ENCODE data around the gene CUBN. TPM values are rescaled to one million over a fixed set of nuclear protein-coding genes. Genes with fewer than 3 reads are reported as not detected.

CUBN gene
- total RNA-seq, 1 donor from 2014 or later = 2.7 TPM

- Histone ChIP-seq H3K36me3 (ENCODE audit: insufficient read depth, low read length) (peaks cover 12% of the 10 kb centered on the region), H3K9me3 (ENCODE audit: insufficient read depth, low read depth, low read length) (no peaks in the 10 kb centered on the region), H3K4me2 (ENCODE audit: low read length) (no peak overlapping the region), H3K27ac (ENCODE audit: low read depth, low read length) (no peak overlapping the region), H4K20me1 (ENCODE audit: insufficient read depth, low read length) (peaks cover 91% of the 10 kb centered on the region), H3K4me1 (ENCODE audit: insufficient read depth, low read length) (peaks cover 8% of the 10 kb centered on the region), H3K4me3 (ENCODE audit: insufficient read depth, low read depth, low read length) (no peak overlapping the region), H3K27me3 (ENCODE audit: insufficient read depth, low read length) (no peaks in the 10 kb centered on the region), H3K9ac (ENCODE audit: low read length) (no peak overlapping the region), H2AFZ (ENCODE audit: low read depth, low read length) (no peak overlapping the region), H3K79me2 (ENCODE audit: insufficient read depth, low read length) (peaks cover 98% of the 10 kb centered on the region)
- TF ChIP-seq EZH2 (IDR thresholded peaks at IDR 0.05; ENCODE audit: insufficient read depth, low read length) (no peak), CTCF (IDR thresholded peaks at IDR 0.05; ENCODE audit: insufficient read depth, low read depth, low read length) (no peak)
- Mint-ChIP-seq H3K27ac (ENCODE audit: unreplicated experiment) (no peak overlapping the region), H3K4me3 (ENCODE audit: unreplicated experiment) (no peak overlapping the region), H3K27me3 (ENCODE audit: low read depth, unreplicated experiment) (no peaks in the 10 kb centered on the region), H3K9me3 (ENCODE audit: unreplicated experiment) (no peaks in the 10 kb centered on the region), H3K36me3 (ENCODE audit: low read depth, unreplicated experiment) (peaks cover 9% of the 10 kb centered on the region), H3K4me1 (ENCODE audit: low read depth, unreplicated experiment) (peaks cover 14% of the 10 kb centered on the region)
- DNase-seq (ENCODE audit: low read depth) = no peak
- FAIRE-seq = no peak
These were observed 318.3 kb downstream of the CUBN start for GRCh38 chr10:16811292-16811691.

GRCh38 chr10:16809074-16809718, 320.4 kb downstream of the CUBN start:
- Histone ChIP-seq H3K4me1 (ENCODE audit: insufficient read depth, low read length) (no peaks in the 10 kb centered on the region), H3K27ac (ENCODE audit: low read depth, low read length) (no peak overlapping the region), H3K9ac (ENCODE audit: low read length) (no peak overlapping the region), H3K79me2 (ENCODE audit: insufficient read depth, low read length) (peaks cover 96% of the 10 kb centered on the region), H3K4me3 (ENCODE audit: insufficient read depth, low read depth, low read length) (no peak overlapping the region), H3K27me3 (ENCODE audit: insufficient read depth, low read length) (no peaks in the 10 kb centered on the region), H4K20me1 (ENCODE audit: insufficient read depth, low read length) (peaks cover 88% of the 10 kb centered on the region), H3K36me3 (ENCODE audit: insufficient read depth, low read length) (peaks cover 12% of the 10 kb centered on the region), H3K4me2 (ENCODE audit: low read length) (no peak overlapping the region), H2AFZ (ENCODE audit: low read depth, low read length) (no peak overlapping the region), H3K9me3 (ENCODE audit: insufficient read depth, low read depth, low read length) (no peaks in the 10 kb centered on the region)
- H3K36me3 Mint-ChIP-seq (ENCODE audit: low read depth, unreplicated experiment) = peaks cover 12% of the 10 kb centered on the region
- no peak overlapping the region for H3K4me3 Mint-ChIP-seq (ENCODE audit: unreplicated experiment)
- peak; percentile 46 for TF ChIP-seq CTCF (IDR thresholded peaks at IDR 0.05; ENCODE audit: insufficient read depth, low read depth, low read length)
- TF ChIP-seq EZH2 (IDR thresholded peaks at IDR 0.05; ENCODE audit: insufficient read depth, low read length) = no peak
- H3K9me3 Mint-ChIP-seq (ENCODE audit: unreplicated experiment) = no peaks in the 10 kb centered on the region
- H3K27me3 Mint-ChIP-seq (ENCODE audit: low read depth, unreplicated experiment) = no peaks in the 10 kb centered on the region
- peaks cover 2% of the 10 kb centered on the region for H3K4me1 Mint-ChIP-seq (ENCODE audit: low read depth, unreplicated experiment)
- FAIRE-seq (no peak), DNase-seq (ENCODE audit: low read depth) (no peak)
- no peak overlapping the region for H3K27ac Mint-ChIP-seq (ENCODE audit: unreplicated experiment)

- no peak for FAIRE-seq
- Histone ChIP-seq H3K9ac (ENCODE audit: low read length) (no peak overlapping the region), H3K79me2 (ENCODE audit: insufficient read depth, low read length) (peaks cover 99% of the 10 kb centered on the region), H3K27me3 (ENCODE audit: insufficient read depth, low read length) (no peaks in the 10 kb centered on the region), H3K4me2 (ENCODE audit: low read length) (no peak overlapping the region), H2AFZ (ENCODE audit: low read depth, low read length) (no peak overlapping the region), H3K9me3 (ENCODE audit: insufficient read depth, low read depth, low read length) (no peaks in the 10 kb centered on the region), H3K36me3 (ENCODE audit: insufficient read depth, low read length) (peaks cover 3% of the 10 kb centered on the region), H3K4me1 (ENCODE audit: insufficient read depth, low read length) (no peaks in the 10 kb centered on the region), H3K27ac (ENCODE audit: low read depth, low read length) (no peak overlapping the region), H3K4me3 (ENCODE audit: insufficient read depth, low read depth, low read length) (no peak overlapping the region), H4K20me1 (ENCODE audit: insufficient read depth, low read length) (peaks cover 82% of the 10 kb centered on the region)
- no peak for TF ChIP-seq EZH2 (IDR thresholded peaks at IDR 0.05; ENCODE audit: insufficient read depth, low read length)
- TF ChIP-seq CTCF (IDR thresholded peaks at IDR 0.05; ENCODE audit: insufficient read depth, low read depth, low read length) = no peak
- no peak overlapping the region for H3K27ac Mint-ChIP-seq (ENCODE audit: unreplicated experiment)
- H3K36me3 Mint-ChIP-seq (ENCODE audit: low read depth, unreplicated experiment) = peaks cover 16% of the 10 kb centered on the region
- no peaks in the 10 kb centered on the region for H3K9me3 Mint-ChIP-seq (ENCODE audit: unreplicated experiment)
- no peak for DNase-seq (ENCODE audit: low read depth)
- H3K4me1 Mint-ChIP-seq (ENCODE audit: low read depth, unreplicated experiment) = peaks cover 2% of the 10 kb centered on the region
- H3K4me3 Mint-ChIP-seq (ENCODE audit: unreplicated experiment) = no peak overlapping the region
- H3K27me3 Mint-ChIP-seq (ENCODE audit: low read depth, unreplicated experiment) = no peaks in the 10 kb centered on the region
These were observed 325.5 kb downstream of the CUBN start for GRCh38 chr10:16804123-16804522.

Data from astrocyte (in vitro differentiated cells and primary cell).